ENCODE results near the gene KCNQ5. TPM values are rescaled to one million over a fixed set of nuclear protein-coding genes. Genes with fewer than 3 reads are reported as not detected.

KCNQ5 gene
- total and polyA plus RNA-seq, 2 of the 8 experiments (the other 6 are each of a cell fraction or from before 2014, with no cell fraction given), result 0.83 to 1.2 TPM

GRCh38 chr6:72905705-72906478 lies 284.0 kb downstream of the KCNQ5 start (continued):
- TF ChIP-seq CHD7 (IDR thresholded peaks at IDR 0.05; ENCODE audit: insufficient replicate concordance, low read length) (no peak), CEBPB (IDR thresholded peaks at IDR 0.05; ENCODE audit: low read depth, low read length) (no peak), BCL11A (IDR thresholded peaks at IDR 0.05; ENCODE audit: low read depth in 2 of 2, low read length in 2 of 2) (no peak), KDM4A (IDR thresholded peaks at IDR 0.05; ENCODE audit: low read depth, low read length, severe bottlenecking) (no peak), SIN3A (conservative IDR thresholded peaks at IDR 0.05 in 1 of 2, IDR thresholded peaks at IDR 0.05 in 1 of 2; ENCODE audit: low read depth in 1 of 2, low read length in 2 of 2) (no peak), SP2 (IDR thresholded peaks at IDR 0.05; ENCODE audit: low read length) (no peak), RXRA (IDR thresholded peaks at IDR 0.05; ENCODE audit: insufficient read depth, low read depth, low read length) (no peak), ASH2L (IDR thresholded peaks at IDR 0.05; ENCODE audit: low read length) (no peak), POLR2AphosphoS5 (IDR thresholded peaks at IDR 0.05; ENCODE audit: low read depth, low read length) (no peak), SIX5 (IDR thresholded peaks at IDR 0.05; ENCODE audit: low read depth, low read length) (no peak), PHF8 (conservative IDR thresholded peaks at IDR 0.05; ENCODE audit: low read depth, low read length) (no peak)

All from H1 (cell line).